Panc1 (cell line): ENCODE data around the gene GGT1. TPM values are rescaled to one million over a fixed set of nuclear protein-coding genes. Genes with fewer than 3 reads are reported as not detected.
"Not testable (repeated sequence)": the region's sequence is repeated elsewhere in the genome, so short reads cannot be mapped to it uniquely, and the experiment has no call there.

Source experiments
- ATAC-seq: fragments of 200-7000 bp; cut with Tn5 transposase; 2 replicates; pipeline ENCODE4 v1.9.1; 2020; ENCODE audit warnings: mild to moderate bottlenecking, moderate library complexity
- Bru-seq: library from RNA; stranded (reverse); fragments of 400-500 nt; gene quantifications from one replicate; lab custom pipeline; 2021; lab: Mats Ljungman, UMichigan
- BruChase-seq, 2 experiments: library from RNA; stranded (reverse); fragments of 400-500 nt; gene quantifications; one replicate each; lab custom pipeline; 2021; lab: Mats Ljungman, UMichigan
- BruUV-seq: library from RNA; stranded (reverse); fragments of 400-500 nt; replicated peaks from 2 replicates; lab custom pipeline; 2021; lab: Mats Ljungman, UMichigan
- CTCF ChIA-PET: fragments of 300-600 bp; sonication (Branson Sonifier 250); formaldehyde crosslinking; loops from one replicate; lab custom pipeline; 2022; ENCODE audit warnings: antibody characterized with exemption; lab: Charles Lee
- POLR2A ChIA-PET: fragments of 300-600 bp; sonication (Branson Sonifier 250); formaldehyde crosslinking; loops from one replicate; lab custom pipeline; 2022; ENCODE audit warnings: antibody characterized with exemption; lab: Charles Lee
- DNase-seq: peaks from one replicate; pipeline ENCODE4 v3.0.0-alpha.2; 2010; ENCODE audit warnings: low read depth, low spot score
- H3K27ac ChIP-seq: 2 replicates; pipeline ENCODE4 v1.5.1; 2011; ENCODE audit warnings: mild to moderate bottlenecking, low read length, inconsistent platforms
- H3K27me3 ChIP-seq: fragments of 200-500 bp; sonication (Bioruptor generic); 2 replicates; pipeline ENCODE4 v1.6.0; 2014; ENCODE audit warnings: low read length, inconsistent platforms; ENCODE audit not compliant: control insufficient read depth, insufficient read depth
- H3K36me3 ChIP-seq: fragments of 200-500 bp; sonication (Bioruptor generic); 2 replicates; pipeline ENCODE4 v1.5.1; 2014; ENCODE audit warnings: inconsistent platforms, mild to moderate bottlenecking, low read length, moderate library complexity; ENCODE audit not compliant: control insufficient read depth, insufficient read depth
- H3K4me1 ChIP-seq: 2 replicates; pipeline ENCODE4 v1.5.1; 2011; ENCODE audit warnings: inconsistent platforms, mild to moderate bottlenecking, low read length, moderate library complexity; ENCODE audit not compliant: control insufficient read depth, insufficient read depth
- H3K4me3 ChIP-seq, 2 experiments: 2 replicates each; pipeline ENCODE4 v1.5.1; 2011 to 2012; ENCODE audit warnings: low read depth in 2 of 2, low read length in 2 of 2, mild to moderate bottlenecking in 2 of 2, inconsistent platforms in 1 of 2, moderate library complexity in 1 of 2
- H3K9me3 ChIP-seq: fragments of 200-500 bp; sonication (Bioruptor generic); 2 replicates; pipeline ENCODE4 v1.5.1; 2014; ENCODE audit warnings: low read depth, mild to moderate bottlenecking, inconsistent platforms, low read length, moderate library complexity; ENCODE audit not compliant: control insufficient read depth, insufficient read depth
- POLR2AphosphoS5 ChIP-seq: IDR thresholded peaks from 2 replicates; pipeline ENCODE4 v1.6.1; 2012; ENCODE audit warnings: mild to moderate bottlenecking, low read depth, low read length, moderate library complexity
- SIN3A ChIP-seq: IDR thresholded peaks from 2 replicates; pipeline ENCODE4 v1.6.1; 2012; ENCODE audit warnings: low read depth, mild to moderate bottlenecking, low read length, moderate library complexity, borderline replicate concordance; ENCODE audit not compliant: insufficient read depth
- TCF7L2 ChIP-seq: IDR thresholded peaks from 2 replicates; pipeline ENCODE4 v1.6.1; 2011; ENCODE audit warnings: mild to moderate bottlenecking, low read depth, low read length, inconsistent platforms
- in situ Hi-C: cut with HindIII; loops from 2 replicates; pipeline ENCODE4 v1.10.0; 2016; ENCODE audit warnings: low sequenced_read_pairs, low pct_unique_long_range_greater_than_20kb
- intact Hi-C: fragments of 100-400 bp; cut with micrococcal nuclease; formaldehyde crosslinking; loops from one replicate; pipeline ENCODE4 v1.10.0; 2022; ENCODE audit not compliant: unreplicated experiment
- long read RNA-seq: library from polyadenylated mRNA; unstranded; transcript quantifications from one replicate; pipeline ENCODE4 v2.0.0, GENCODE V29; 2021; ENCODE audit not compliant: unreplicated experiment
- polyA plus RNA-seq: library from polyadenylated mRNA; unstranded; fragments of >200 nt; gene quantifications from one replicate; pipeline ENCODE4 v1.2.1, GENCODE V29; 2012; ENCODE audit warnings: missing spikeins; ENCODE audit not compliant: insufficient read length
- total RNA-seq: library from RNA; stranded (reverse); gene quantifications from one replicate; pipeline ENCODE4 v1.2.1, GENCODE V29; 2021; ENCODE audit not compliant: unreplicated experiment
- TF ChIP-seq, protein P1 (sequence below), 2 experiments: IDR thresholded peaks; 2 replicates each; pipeline ENCODE4 v1.6.1; 2011 to 2012; ENCODE audit warnings: low read depth in 2 of 2, control low read depth in 1 of 2, low read length in 1 of 2, mild to moderate bottlenecking in 1 of 2, moderate library complexity in 1 of 2; ENCODE audit not compliant: insufficient read depth in 1 of 2
- TF ChIP-seq, protein P2 (sequence below): fragments of 450-650 bp; IDR thresholded peaks from 2 replicates; pipeline ENCODE4 v1.5.1; 2017; ENCODE audit warnings: mild to moderate bottlenecking

The GGT1 gene
- 2.6 TPM for total RNA-seq
- polyA plus RNA-seq: 5.5 TPM
- percentile 22 among the genes with signal in this experiment for Bru-seq, nascent RNA
- percentile 24 among the genes with signal in this experiment for BruChase-seq, experiment 1, labeled RNA remaining after a 2-hour chase
- percentile 25 among the genes with signal in this experiment for BruChase-seq, experiment 2, labeled RNA remaining after a 6-hour chase
- long read RNA-seq, partial matches to known transcripts: 0 of 1 reads
- long read RNA-seq, other reads (novel, unspliced or antisense): 1 of 1 reads

GRCh38 chr22:24602847-24603769, at the start of gene GGT1:
Gene GGT1 (plus strand): TSS chr22:24603193. CDS start chr22:24611082, 7,889 bp downstream.
- H3K4me1 ChIP-seq, H3K36me3 ChIP-seq, CTCF ChIA-PET, H3K27ac ChIP-seq, H3K9me3 ChIP-seq, DNase-seq, in situ Hi-C loops, POLR2A ChIA-PET, BruUV-seq, H3K27me3 ChIP-seq, intact Hi-C loops: not testable (repeated sequence)
- H3K4me3 ChIP-seq: peak within 1 kb of the TSS in 1 of 2 experiments; percentile 23; a peak in 1 of 4 replicates
- peak; percentile 4; the same call in 1 of the 2 replicates for ATAC-seq

- CTCF ChIA-PET: no interaction called here
- no TSS peak for BruUV-seq
- Histone ChIP-seq H3K27me3 (no peaks in the 10 kb centered on the region), H3K4me1 (peaks cover 20% of the 10 kb centered on the region), H3K27ac (peak overlapping the region; percentile 84), H3K9me3 (no peaks in the 10 kb centered on the region), H3K4me3 (peak overlapping the region; percentile 79), H3K36me3 (peaks cover 19% of the 10 kb centered on the region)
- TF ChIP-seq, protein P1, sequence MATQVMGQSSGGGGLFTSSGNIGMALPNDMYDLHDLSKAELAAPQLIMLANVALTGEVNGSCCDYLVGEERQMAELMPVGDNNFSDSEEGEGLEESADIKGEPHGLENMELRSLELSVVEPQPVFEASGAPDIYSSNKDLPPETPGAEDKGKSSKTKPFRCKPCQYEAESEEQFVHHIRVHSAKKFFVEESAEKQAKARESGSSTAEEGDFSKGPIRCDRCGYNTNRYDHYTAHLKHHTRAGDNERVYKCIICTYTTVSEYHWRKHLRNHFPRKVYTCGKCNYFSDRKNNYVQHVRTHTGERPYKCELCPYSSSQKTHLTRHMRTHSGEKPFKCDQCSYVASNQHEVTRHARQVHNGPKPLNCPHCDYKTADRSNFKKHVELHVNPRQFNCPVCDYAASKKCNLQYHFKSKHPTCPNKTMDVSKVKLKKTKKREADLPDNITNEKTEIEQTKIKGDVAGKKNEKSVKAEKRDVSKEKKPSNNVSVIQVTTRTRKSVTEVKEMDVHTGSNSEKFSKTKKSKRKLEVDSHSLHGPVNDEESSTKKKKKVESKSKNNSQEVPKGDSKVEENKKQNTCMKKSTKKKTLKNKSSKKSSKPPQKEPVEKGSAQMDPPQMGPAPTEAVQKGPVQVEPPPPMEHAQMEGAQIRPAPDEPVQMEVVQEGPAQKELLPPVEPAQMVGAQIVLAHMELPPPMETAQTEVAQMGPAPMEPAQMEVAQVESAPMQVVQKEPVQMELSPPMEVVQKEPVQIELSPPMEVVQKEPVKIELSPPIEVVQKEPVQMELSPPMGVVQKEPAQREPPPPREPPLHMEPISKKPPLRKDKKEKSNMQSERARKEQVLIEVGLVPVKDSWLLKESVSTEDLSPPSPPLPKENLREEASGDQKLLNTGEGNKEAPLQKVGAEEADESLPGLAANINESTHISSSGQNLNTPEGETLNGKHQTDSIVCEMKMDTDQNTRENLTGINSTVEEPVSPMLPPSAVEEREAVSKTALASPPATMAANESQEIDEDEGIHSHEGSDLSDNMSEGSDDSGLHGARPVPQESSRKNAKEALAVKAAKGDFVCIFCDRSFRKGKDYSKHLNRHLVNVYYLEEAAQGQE (IDR thresholded peaks at IDR 0.05; ENCODE audit: insufficient read depth in 1 of 2, low read depth in 2 of 2, low read length in 1 of 2): no peak
- TF ChIP-seq TCF7L2: no peak
- TF ChIP-seq SIN3A: no peak
- no peak for TF ChIP-seq POLR2AphosphoS5
- TF ChIP-seq, protein P2, sequence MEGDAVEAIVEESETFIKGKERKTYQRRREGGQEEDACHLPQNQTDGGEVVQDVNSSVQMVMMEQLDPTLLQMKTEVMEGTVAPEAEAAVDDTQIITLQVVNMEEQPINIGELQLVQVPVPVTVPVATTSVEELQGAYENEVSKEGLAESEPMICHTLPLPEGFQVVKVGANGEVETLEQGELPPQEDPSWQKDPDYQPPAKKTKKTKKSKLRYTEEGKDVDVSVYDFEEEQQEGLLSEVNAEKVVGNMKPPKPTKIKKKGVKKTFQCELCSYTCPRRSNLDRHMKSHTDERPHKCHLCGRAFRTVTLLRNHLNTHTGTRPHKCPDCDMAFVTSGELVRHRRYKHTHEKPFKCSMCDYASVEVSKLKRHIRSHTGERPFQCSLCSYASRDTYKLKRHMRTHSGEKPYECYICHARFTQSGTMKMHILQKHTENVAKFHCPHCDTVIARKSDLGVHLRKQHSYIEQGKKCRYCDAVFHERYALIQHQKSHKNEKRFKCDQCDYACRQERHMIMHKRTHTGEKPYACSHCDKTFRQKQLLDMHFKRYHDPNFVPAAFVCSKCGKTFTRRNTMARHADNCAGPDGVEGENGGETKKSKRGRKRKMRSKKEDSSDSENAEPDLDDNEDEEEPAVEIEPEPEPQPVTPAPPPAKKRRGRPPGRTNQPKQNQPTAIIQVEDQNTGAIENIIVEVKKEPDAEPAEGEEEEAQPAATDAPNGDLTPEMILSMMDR: no peak
- in situ Hi-C loops (no loop called here), intact Hi-C loops (no loop called here)
- DNase-seq: no peak
- ATAC-seq: no peak
- POLR2A ChIA-PET: no interaction called here
Observed at GRCh38 chr22:24553597-24554312, 49.2 kb upstream of the GGT1 start.
